GM19452 (cell line): Measurements from ENCODE around the gene CENPF.
A peak's percentile ranks its signal among the peaks of the same experiment; 100 is the strongest.
"Not testable (repeated sequence)": the region's sequence is repeated elsewhere in the genome, so short reads cannot be mapped to it uniquely, and the experiment has no call there.

ENCODE experiments used
- ATAC-seq: cut with Tn5 transposase; IDR thresholded peaks from one replicate; pipeline ENCODE4 v1.9.1; 2021; ENCODE audit not compliant: unreplicated experiment

Gene CENPF

GRCh38 chr1:214583824-214584554 is 19.0 kb upstream of the CENPF start:
- ATAC-seq: no peak

- ATAC-seq: peak; percentile 67
Observed at GRCh38 chr1:214584805-214585766, 17.9 kb upstream of the CENPF start.

GRCh38 chr1:214586621-214587020 is 16.4 kb upstream of the CENPF start:
- ATAC-seq: no peak

- ATAC-seq: no peak
Observed at GRCh38 chr1:214587165-214587564, 15.8 kb upstream of the CENPF start.

- no peak for ATAC-seq
Observed at GRCh38 chr1:214588963-214589597, 13.9 kb upstream of the CENPF start.

GRCh38 chr1:214590696-214591095 is 12.3 kb upstream of the CENPF start:
- ATAC-seq: no peak

GRCh38 chr1:214591918-214592317 is 11.1 kb upstream of the CENPF start:
- ATAC-seq: not testable (repeated sequence)

- no peak for ATAC-seq
Observed at GRCh38 chr1:214593158-214593557, 9.8 kb upstream of the CENPF start.

GRCh38 chr1:214603819-214604252 is 841 bp downstream of the CENPF start:
- ATAC-seq: no peak

- ATAC-seq: no peak
Observed at GRCh38 chr1:214604523-214604922, 1.5 kb downstream of the CENPF start.

GRCh38 chr1:214605484-214605883 is 2.5 kb downstream of the CENPF start:
- not testable (repeated sequence) for ATAC-seq

- ATAC-seq: not testable (repeated sequence)
Observed at GRCh38 chr1:214605933-214606925, 3.2 kb downstream of the CENPF start.

- ATAC-seq: not testable (repeated sequence)
Observed at GRCh38 chr1:214607492-214608215, 4.7 kb downstream of the CENPF start.

- ATAC-seq: not testable (repeated sequence)
Observed at GRCh38 chr1:214608216-214608783, 5.3 kb downstream of the CENPF start.

GRCh38 chr1:214608817-214609216 is 5.8 kb downstream of the CENPF start:
- ATAC-seq: not testable (repeated sequence)

GRCh38 chr1:214609692-214610091 is 6.7 kb downstream of the CENPF start:
- ATAC-seq: no peak

GRCh38 chr1:214610136-214610535 is 7.1 kb downstream of the CENPF start:
- peak; percentile 81 for ATAC-seq

- ATAC-seq: no peak
Observed at GRCh38 chr1:214615109-214615508, 12.1 kb downstream of the CENPF start.

- ATAC-seq: no peak
Observed at GRCh38 chr1:214615871-214616270, 12.9 kb downstream of the CENPF start.
